Measurements from ENCODE around the gene GRIK3.

GRIK3 gene

GRCh38 chr1:36871146-36871971 is 163.0 kb downstream of the GRIK3 start:
- no peak for DNase-seq

- DNase-seq, result no peak
These were observed 164.5 kb downstream of the GRIK3 start for GRCh38 chr1:36869826-36870225.

DNA sequence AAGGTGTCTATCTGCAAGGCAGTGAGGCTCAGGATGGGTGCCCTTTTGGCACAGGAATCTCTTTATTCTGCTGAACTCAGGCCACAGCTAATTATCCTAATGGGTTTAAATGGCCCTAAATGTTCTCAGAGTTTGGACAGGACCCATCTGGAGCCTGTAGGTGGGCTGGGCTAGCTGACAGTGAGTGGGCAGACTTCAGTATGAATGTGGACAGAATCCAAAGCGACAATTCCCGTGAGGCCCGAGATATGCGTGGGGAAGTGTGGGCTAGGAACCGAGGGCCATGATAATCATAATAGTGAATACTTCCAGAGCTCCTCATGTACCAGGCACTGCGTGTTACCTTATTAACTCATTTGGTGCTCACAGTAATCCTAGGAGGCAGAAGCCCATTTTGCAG is 165.3 kb downstream of the GRIK3 start:
- no peak for DNase-seq

- no peak for DNase-seq
These were observed 166.7 kb downstream of the GRIK3 start for GRCh38 chr1:36867575-36867974.

- DNase-seq, result no peak
These were observed 168.0 kb downstream of the GRIK3 start for GRCh38 chr1:36866169-36866814.

- no peak for DNase-seq
These were observed 168.8 kb downstream of the GRIK3 start for GRCh38 chr1:36865602-36865900.

DNA sequence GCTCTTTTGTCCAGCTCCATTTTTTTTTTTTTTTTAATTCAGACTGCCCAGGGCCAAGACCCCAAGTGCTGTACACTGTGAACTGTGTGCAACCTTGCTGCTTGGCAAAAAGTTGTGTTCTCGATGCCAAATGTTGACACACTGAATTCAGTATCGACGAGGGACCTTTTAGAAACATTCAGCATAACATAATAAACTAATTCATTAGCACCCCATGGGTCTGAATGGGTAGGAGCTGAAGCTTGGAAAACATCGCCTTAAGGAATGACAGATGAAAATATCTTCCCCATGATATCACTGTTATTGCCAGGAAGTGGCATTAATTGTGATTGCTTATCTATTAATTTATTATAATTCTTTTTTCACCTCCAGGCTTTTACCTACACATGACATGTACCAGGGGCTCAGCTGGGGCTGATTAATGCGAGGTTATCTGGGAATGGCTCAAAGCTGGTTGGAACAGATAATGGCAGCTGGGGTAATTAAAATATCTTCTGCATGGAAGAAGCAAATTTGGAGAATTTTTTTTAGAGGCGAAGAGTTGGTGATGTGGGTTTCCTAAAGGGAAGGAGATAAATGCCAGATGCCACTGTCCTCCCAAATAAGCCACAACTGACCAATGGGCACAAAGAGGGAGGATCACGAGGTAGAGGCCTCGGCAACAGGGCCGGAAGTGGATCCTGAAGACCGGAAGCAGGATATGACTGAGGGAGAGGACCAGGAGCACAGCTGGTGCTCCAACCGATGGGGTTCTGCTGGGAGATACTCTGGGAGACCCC is 169.3 kb downstream of the GRIK3 start:
- DNase-seq, result no peak

- DNase-seq, result no peak
These were observed 170.0 kb downstream of the GRIK3 start for GRCh38 chr1:36864182-36864822.

- DNase-seq, result no peak
These were observed 170.8 kb downstream of the GRIK3 start for GRCh38 chr1:36863500-36863899.

GRCh38 chr1:36863061-36863460 is 171.3 kb downstream of the GRIK3 start:
- no peak for DNase-seq

DNA sequence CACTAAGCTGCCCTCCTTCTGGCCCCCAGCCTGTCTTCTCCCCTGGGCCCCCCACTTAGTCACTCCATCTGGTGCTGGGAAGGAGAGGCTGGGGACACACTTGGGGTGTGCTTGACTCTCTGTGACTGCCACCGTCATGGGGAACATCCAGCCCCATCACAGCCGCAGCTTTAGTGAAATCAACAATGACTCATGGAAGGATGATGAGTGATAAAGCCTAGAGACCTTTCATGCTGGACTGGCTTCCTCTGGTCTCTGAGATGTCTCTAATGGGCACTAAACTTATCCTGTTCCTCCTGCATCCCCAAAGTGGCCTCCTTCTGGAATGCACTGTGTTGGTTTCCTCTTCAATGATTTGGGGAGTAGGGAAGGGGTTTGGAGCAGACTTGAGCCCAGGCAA is 172.9 kb downstream of the GRIK3 start:
- DNase-seq, result no peak

DNA sequence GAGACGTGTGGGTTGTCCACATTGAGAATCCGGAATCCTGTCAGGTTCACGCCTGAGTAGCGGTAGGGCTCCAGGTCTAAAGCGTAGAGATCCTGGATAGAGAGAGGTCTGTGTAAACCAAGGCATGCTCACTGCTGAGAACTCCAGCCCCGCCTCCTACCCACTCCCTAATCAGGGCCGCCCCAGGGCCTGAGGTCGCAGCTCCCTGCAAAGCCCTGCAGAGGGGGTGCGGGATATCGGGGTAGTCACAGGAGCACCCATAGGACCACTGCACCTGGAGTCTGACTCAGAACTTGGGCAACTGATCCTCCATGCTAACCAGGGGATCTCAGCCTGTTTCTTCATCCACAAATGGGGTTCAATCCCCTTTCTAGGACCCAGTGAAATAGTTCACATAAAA is 174.4 kb downstream of the GRIK3 start:
- DNase-seq, result no peak

GRCh38 chr1:36858981-36859380 is 175.3 kb downstream of the GRIK3 start:
- no peak for DNase-seq

GRCh38 chr1:36858553-36858952 is 175.8 kb downstream of the GRIK3 start:
- DNase-seq, result no peak

GRCh38 chr1:36857754-36858153 is 176.6 kb downstream of the GRIK3 start:
- no peak for DNase-seq

GRCh38 chr1:36855699-36856494 is 178.4 kb downstream of the GRIK3 start:
- no peak for DNase-seq

DNA sequence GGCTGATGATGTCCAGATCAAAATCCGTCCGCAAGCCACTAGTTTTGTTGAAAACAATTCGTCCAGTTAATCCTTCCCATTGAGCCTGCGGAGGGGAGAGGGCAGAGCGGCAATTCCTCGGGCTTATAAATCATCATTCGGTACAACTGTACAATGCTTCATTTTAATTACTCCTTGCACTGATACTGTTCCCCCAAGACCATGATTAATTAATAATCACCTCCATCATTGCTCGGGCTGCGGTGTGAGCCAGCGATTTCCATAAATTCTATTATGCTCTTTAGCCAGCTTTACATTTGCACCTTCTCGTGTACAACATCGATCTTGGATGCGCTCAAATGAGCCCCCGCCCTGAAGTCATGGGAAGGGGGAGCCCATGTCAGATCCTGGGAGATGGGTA is 180.7 kb downstream of the GRIK3 start:
- DNase-seq, result no peak

GRCh38 chr1:36852586-36852985 is 181.7 kb downstream of the GRIK3 start:
- DNase-seq, result no peak

DNA sequence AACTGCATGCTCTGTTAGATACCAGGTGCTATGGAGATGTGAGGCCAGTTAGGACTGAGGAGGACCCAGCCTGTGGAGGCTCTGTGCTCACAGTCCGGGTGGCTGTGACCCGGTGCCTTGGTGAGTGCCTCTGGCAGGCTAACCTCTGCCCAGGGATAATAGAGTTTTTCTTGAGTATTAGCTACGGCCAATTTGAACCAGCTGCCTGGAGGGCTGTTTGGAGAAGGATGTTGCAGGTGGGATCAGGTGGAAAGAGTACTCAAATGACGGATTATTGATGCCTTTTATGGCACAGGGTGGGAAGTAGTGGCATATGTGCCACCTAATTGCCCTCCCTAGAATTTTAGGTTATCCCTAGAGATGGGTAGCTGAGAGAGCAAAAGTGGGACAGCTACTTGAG is 182.7 kb downstream of the GRIK3 start:
- no peak for DNase-seq

GRCh38 chr1:36851087-36851486 is 183.2 kb downstream of the GRIK3 start:
- DNase-seq, result no peak

DNA sequence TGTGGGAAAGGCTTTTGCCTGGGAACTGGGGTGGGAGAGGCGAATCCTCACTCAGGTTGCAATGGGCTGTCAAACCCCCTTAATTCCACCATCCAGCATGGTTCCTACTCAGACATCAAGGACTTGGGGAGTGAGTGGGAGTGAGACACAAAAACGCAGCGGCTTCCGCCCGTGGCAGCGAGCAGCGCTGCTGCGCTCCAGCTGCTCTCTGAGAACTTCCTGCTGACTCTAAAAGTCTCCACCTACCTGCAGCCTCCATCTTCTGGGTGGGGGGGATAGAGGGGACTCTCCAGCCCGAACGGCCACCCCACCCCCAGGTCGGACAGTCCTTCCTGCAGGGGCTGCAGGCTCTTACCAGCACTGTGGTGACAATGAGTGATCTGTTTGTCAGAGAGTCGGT is 184.4 kb downstream of the GRIK3 start:
- no peak for DNase-seq

DNA sequence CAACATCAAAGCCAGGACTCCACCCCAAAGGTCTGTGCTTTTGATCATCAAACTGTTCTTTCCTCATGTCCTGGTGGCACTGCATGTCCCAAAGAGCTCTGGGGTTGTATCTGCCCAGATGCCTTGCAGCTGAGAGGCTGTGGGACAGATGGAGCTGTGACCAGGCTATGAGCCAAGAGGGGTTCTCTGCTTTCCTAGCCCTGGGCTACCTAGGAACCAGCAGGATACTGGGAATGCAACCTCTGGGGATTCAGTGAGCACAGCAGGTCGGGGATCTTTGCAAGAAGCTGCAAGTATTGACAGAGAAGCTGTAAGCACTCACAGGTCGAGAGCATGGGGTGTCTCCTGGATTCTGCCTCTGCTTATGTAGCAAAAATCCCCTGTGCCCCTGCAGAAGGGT is 186.6 kb downstream of the GRIK3 start:
- DNase-seq, result no peak

DNA sequence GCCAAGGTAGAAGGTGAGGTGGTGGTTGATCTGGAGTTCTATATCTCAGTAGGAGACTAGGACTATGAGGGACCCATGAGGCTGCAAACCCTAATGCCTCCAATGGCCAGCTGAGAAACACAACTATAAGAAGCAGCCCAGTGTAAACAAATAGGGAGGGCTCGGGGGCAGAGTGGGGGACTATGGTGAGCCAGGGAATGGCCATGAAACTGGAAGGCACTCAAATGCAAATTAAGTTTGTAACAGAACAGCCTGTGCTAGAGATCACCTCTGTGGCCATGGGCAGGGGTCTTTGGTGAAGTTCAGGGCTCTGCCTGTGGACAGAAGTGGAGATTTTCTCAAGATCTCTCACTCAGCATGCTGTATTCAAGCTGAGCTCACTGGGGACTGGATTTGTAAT is 187.1 kb downstream of the GRIK3 start:
- no peak for DNase-seq

Data from stimulated activated CD4-positive, alpha-beta T cell treated with anti-CD3 and anti-CD28 coated beads, Interleukin-12 subunit alpha, Interleukin-12 subunit beta, amount 100 ng/mL, for 4 hours (primary cell).